ENCODE results near the gene STRN4.
A peak's percentile ranks its signal among the peaks of the same experiment; 100 is the strongest.

STRN4 gene

GRCh38 chr19:46704379-46705076, 41.7 kb downstream of the STRN4 start:
- DNase-seq = no peak

DNA sequence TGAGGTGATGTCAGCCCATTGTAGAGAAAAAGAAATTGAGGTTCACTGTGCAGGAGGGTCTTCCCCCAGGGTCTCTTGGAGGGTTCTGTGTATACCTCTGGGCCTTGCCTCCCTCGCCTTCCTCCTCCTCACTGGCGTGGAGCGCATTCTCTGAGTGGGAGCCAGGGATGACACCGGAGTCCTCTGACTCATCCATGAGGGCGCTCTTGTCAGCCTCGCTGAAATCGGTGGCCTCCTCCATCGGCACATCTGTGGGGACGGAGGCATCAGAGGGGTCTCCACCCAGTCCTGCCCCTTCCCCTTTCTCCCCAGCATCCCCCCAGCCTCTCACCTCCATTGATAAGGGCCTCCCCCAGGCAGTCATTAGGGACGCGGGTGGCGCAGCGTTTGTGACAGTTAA, 45.5 kb downstream of the STRN4 start:
- DNase-seq = no peak

DNA sequence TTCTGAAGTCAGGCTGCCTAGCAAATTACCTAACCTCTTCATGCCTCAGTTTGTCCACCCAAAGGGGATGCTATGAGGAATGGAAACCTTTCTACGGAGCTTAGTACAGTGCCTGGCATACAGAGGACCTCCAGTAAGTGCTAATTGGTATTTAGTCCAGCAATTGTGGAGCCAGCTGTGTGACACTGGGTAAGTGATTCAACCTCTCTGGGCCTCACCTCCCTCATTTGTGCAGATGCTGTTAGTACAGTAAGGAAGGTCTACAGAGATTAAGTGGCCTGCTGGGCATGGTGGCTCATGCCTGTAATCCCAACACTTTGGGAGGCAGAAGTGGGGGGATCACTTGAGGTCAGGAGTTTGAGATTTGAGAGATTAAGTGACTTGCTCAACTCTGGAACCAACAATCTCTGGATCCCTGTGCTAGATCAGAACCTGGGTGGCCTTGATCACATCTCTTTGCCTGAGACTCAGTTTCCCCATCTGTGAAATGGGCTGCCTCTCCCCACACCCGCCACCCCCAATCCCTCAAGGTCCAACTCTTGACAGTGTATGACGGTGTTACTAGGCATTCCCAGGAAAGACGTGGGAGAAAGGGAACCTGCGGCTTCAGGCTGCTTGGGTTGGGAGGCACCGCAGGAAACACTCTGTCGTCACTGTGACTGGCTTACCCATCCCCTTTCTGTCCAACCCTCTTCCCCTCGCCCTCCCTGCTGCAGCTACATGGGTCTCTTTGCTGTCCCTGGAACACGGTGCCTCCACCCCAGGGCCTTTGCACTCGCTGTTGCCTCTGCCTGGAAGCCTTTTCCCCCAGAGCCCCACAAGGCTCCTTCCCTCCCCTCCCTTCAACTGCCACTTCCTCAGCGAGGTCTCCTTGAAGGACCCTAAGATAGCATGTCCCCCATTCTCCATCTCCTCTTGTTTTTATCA, 47.6 kb downstream of the STRN4 start:
- DNase-seq = no peak

DNA sequence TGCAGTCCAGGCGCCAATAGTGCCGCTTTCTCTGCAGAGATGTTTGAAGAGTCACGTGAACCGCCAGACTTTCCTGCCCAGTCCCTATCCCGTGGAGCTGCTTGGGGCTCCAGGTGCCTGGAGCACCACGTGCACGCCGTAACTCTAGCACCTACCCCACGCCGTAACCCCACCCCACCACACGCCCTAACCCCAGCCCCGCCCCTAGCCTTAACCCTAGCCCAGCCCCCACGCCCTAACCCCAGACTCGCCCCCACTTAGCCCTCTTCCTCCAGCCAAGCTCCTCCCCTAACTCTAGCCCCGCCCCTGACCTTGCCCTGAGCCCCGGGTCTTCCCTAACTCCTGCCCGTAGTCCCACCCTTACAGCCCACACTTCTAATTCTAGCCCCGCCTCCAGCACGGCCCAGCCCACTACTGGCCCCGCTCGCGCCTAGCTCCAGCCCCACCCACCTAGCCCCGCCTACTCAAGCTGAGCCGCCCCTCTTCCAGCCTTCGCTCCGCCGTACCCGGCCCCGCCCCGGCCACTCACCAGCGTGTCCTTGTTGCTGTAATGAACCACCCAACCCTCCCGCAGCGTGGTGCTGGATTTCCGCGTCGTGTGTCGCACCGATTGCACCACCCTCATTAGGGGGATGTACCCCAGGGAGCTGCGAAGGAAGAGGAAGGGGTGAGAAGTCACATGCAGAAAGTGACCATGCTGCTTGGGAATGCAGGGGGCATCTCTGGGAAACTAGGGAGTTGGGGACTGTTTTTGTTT, 48.9 kb downstream of the STRN4 start:
- DNase-seq = no peak

DNA sequence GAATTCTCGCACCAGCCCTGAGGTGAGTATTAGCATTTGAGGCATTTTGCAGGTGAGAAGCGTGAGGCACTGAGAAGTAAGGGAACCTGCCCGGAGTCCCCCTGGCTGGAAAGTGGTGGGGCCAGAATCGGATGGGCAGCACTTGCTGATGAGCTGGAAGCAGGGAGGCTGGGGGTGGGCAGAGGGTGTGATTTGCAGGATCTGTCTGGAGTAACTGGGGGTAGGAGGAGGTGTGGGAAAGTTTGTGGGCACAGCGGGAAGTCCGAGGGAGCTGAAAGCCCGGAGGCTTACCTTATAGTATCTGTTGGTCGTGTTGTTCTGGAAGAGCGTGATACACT, 49.4 kb downstream of the STRN4 start:
- DNase-seq = no peak

DNA sequence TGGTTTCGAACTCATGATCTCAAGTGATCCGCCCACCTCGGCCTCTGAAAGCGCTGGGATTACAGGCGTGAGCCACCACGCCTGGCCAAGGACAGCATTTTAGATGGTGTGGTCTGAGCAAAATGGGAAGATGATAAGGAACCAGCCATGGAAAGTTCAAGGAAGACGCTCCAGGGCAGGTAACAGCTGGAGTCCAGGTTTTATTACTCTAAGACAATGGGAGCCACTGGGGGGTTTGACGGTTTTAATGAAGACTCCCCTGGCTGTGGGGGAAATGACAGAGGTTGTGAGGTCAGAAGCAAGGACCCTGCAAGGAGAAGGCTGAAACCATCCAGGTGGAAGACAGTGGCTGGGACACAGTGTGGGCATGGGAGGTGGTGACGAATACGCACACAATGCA, 50.2 kb downstream of the STRN4 start:
- DNase-seq = no peak

DNA sequence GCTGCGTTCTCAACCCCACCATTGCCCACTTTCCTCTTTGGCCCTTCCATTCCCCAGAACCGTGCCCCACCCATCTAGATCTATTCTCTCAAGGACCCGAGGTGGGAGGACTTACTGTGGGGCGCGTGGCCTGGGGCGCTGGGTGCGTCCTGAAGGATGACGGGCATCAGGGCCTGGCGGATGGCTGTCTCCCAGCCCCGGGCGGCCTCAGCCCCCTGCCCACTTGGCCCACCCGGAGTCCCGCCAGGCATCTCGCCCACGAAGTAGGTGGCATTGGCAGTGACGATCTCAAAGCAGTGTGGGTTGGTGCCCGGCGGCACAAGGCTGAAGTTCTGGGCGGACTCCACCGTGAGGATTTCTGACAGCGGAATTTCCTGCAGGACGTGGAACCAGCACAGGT, 52.5 kb downstream of the STRN4 start:
- no peak for DNase-seq

DNA sequence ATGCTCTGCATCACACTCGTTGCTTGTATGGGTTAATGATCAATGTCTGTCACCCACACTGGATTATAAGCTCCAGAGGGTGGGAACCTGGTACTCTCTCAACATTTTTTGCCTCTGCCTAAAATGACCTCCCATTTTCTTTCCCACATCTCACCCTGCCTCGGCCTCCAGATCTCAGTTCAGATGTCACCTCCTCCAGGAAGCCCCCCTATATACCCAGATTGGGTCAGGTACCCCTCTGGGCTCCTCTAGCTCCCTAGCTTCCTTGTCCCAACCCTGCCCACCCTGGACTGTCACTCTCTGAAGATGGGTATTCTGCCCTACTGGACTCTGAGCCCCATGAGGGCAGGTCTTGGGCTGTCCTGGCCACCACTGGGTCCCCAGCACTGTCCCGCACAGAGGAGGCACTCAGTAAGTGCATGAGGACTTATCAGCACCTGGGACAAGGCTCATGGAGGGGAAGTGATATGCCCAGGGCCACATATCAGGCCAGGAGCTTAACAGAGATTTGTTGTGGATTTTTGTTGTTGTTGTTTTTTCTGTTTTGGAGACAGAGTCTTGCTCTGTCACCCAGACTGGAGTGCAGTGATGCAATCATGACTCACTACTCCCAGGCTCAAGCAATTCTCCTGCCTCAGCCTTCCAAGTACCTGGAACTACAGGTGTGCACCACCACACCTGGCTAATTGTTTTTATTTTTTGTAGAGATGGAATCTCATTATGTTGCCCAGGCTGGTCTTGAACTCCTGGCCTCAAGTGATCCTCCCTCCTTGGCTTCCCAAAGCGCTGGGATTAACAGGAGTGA, 53.1 kb downstream of the STRN4 start:
- no peak for DNase-seq

- no peak for DNase-seq
These were observed 54.3 kb downstream of the STRN4 start for GRCh38 chr19:46691948-46692347.

DNA sequence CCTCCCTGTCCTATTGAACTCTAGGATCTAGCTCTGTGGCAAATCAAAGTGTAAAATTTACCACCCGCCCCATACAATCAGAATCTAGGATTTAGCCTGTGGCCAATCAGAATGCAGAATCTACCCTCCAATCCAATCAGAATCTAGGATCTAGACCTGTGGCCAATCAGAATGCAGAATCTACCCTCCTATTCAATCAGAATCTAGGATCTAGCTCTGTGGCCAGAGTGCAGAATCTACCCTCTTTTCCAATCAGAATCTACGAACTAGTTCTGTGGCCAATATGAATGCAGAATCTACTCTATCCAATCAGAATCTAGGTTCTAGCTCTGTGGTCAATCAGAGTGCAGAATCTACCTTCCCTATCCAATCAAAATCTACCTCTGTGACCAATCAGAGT, 55.1 kb downstream of the STRN4 start:
- DNase-seq = no peak

- DNase-seq = no peak
These were observed 56.9 kb downstream of the STRN4 start for GRCh38 chr19:46689358-46689757.

GRCh38 chr19:46687438-46688145, 58.7 kb downstream of the STRN4 start:
- DNase-seq = no peak

- no peak for DNase-seq
These were observed 61.1 kb downstream of the STRN4 start for GRCh38 chr19:46685189-46685588.

GRCh38 chr19:46678110-46678732, 68.0 kb downstream of the STRN4 start:
- no peak for DNase-seq

GRCh38 chr19:46674416-46675178, 71.7 kb downstream of the STRN4 start:
- peak; percentile 37 for DNase-seq

- no peak for DNase-seq
These were observed 75.4 kb downstream of the STRN4 start for GRCh38 chr19:46670813-46671212.

All from NCI-H510A (cell line).